ENCODE results near the gene WDPCP.

The WDPCP gene

DNA sequence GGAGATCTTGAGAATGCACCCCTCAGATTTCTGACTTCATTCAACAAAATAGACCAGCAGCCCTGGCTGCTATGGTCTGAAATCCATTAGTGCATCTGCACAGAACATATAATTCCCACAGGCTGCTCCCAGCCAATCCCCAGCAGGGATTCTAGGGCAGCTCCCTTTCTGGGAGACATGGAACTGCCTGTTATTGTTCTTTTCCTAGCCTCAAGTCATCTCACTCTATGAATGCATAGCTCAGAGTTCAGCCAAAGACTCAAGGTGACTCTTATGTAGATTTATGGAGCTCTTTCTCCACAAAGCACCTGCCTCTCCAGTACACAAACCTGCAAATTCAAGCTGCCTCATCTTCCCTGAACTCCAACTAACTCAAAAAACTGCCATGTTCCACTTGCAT, 241.9 kb downstream of the WDPCP start:
- TF ChIP-seq, protein P1, sequence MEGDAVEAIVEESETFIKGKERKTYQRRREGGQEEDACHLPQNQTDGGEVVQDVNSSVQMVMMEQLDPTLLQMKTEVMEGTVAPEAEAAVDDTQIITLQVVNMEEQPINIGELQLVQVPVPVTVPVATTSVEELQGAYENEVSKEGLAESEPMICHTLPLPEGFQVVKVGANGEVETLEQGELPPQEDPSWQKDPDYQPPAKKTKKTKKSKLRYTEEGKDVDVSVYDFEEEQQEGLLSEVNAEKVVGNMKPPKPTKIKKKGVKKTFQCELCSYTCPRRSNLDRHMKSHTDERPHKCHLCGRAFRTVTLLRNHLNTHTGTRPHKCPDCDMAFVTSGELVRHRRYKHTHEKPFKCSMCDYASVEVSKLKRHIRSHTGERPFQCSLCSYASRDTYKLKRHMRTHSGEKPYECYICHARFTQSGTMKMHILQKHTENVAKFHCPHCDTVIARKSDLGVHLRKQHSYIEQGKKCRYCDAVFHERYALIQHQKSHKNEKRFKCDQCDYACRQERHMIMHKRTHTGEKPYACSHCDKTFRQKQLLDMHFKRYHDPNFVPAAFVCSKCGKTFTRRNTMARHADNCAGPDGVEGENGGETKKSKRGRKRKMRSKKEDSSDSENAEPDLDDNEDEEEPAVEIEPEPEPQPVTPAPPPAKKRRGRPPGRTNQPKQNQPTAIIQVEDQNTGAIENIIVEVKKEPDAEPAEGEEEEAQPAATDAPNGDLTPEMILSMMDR (IDR thresholded peaks at IDR 0.05; ENCODE audit: control insufficient read depth, insufficient read depth, low read depth, low read length, missing control alignments), result no peak
- DNase-seq (ENCODE audit: low read depth), result no peak
- no peak overlapping the region for H3K4me3 ChIP-seq (ENCODE audit: control insufficient read depth, low read depth, low read length)

DNA sequence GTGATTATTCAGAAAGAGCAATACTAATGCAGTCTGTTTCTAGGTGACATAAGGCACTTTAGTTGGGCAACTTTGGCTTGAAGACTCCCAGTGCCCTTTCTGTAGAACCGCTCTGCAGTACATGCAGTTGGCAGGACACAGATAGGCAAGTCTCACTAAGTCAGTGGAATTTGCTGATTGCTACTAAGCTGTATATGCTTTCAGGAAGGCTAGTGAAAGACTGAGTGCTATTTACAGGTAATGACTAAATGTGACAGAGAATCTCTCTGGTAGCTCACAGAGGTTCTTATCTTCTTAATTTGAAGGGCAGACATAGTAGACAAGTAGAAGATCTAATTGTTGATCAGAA, 243.0 kb downstream of the WDPCP start:
- TF ChIP-seq, protein P1 (IDR thresholded peaks at IDR 0.05; ENCODE audit: control insufficient read depth, insufficient read depth, low read depth, low read length, missing control alignments), result no peak
- no peak overlapping the region for H3K4me3 ChIP-seq (ENCODE audit: control insufficient read depth, low read depth, low read length)

DNA sequence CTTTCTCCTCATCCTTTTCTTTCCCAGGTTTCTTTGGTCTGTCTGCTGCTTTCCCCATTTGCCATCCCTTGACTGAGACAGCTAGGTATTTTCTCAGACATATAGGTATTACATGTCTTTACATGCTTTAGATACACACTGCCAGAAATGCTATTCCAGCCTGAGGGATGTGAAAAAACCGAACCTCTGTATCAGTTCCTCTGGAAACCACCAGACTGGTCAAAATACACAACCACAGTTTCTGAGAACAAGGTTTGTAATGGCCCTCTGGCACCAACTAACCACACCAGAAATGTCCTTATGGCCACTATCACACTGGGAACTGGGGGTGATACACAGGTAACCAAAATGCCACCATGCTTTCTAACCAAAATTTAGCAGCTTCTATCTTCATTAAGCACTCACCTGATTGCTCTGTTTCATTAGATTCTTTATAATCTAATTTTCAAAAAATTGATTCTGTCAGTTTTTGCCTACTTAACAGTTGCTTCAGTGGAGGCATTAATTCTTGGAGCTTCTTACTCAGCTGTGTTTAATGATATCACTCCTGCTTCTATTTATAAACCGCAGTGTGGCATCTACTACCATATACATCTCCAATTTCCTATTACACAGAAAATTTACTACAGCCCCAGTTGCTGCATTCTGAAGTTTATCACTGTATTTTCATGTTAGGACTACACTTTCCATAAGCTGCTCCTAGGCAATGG, 243.5 kb downstream of the WDPCP start:
- TF ChIP-seq, protein P1 (IDR thresholded peaks at IDR 0.05; ENCODE audit: control insufficient read depth, insufficient read depth, low read depth, low read length, missing control alignments), result no peak
- no peak overlapping the region for H3K4me3 ChIP-seq (ENCODE audit: control insufficient read depth, low read depth, low read length)
- DNase-seq (ENCODE audit: low read depth), result no peak

More for the DNA sequence above, 243.0 kb downstream of the WDPCP start:
- DNase-seq (ENCODE audit: low read depth), result no peak

DNA sequence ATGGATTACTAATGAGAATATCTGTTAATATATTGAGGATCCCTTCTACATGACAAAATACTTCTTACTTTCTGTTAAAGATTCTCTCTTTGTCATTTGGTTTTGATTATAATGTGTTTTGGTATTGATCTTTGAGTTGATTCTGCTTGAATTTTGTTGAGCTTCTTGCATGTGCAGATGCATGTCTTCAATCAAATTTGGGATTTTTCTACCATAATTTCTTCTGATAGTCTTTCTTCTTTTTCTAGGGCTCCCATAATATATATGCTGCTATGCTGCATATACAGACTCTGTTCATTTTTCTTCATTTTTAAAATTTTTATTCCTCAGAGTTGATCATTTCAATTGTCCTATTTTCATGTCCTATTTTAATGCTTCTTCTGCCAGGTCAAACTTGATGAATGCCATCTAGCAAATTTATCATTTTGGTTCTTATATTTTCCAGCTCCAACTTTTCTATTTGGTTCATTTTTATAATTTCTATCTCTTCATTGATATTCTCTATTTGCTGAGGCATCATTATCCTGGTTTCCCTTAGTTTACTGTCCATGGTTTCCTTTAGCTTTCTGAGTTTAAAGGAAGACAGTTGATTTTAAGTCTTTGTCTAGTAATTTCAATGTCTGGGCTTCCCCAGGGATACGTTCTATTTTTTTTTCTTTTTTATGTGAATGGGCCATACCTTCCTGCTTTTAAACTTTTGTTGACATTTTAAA, 244.7 kb downstream of the WDPCP start:
- DNase-seq (ENCODE audit: low read depth), result no peak
- H3K4me3 ChIP-seq (ENCODE audit: control insufficient read depth, low read depth, low read length), result no peak overlapping the region
- TF ChIP-seq, protein P1 (IDR thresholded peaks at IDR 0.05; ENCODE audit: control insufficient read depth, insufficient read depth, low read depth, low read length, missing control alignments), result no peak

DNA sequence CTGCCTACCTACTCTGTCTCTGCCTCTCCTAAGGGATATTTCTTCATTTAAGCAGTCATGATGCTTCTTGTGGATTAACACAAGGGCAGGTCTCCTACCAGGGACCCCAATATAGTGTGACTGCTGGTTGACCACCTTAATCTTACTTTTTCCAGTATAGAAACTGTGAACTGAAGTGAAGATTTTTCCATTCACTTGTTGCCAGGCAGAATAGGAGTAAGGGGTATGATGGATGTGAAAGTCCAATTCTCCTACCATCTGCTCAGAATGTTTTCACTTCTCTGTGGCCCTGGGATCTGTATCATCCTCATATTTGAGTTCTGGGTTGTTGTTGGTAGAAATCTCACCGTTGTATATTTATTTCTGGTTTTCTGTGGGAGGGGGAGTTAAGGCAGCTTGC, 247.8 kb downstream of the WDPCP start:
- TF ChIP-seq, protein P1 (IDR thresholded peaks at IDR 0.05; ENCODE audit: control insufficient read depth, insufficient read depth, low read depth, low read length, missing control alignments), result no peak
- no peak for DNase-seq (ENCODE audit: low read depth)
- no peak overlapping the region for H3K4me3 ChIP-seq (ENCODE audit: control insufficient read depth, low read depth, low read length)

DNA sequence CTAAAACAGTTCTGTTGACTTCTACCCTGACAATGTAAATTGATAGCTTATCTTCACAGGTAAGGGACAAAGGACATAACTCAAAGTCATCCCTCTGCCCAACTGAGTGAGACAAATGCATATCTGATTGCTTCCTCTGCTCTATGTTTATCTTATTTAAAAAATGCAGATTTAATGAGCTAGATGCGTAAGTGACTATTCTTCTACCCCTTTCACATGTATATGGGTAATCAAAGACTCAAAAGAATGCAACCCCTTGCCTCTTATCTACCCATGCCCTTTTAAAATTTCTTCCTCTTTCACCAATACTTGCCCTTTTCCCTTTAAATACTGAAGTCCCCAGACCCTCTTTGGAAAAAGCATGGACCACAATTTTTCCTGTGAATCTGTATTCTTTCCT, 253.4 kb downstream of the WDPCP start:
- TF ChIP-seq, protein P1 (IDR thresholded peaks at IDR 0.05; ENCODE audit: control insufficient read depth, insufficient read depth, low read depth, low read length, missing control alignments), result no peak
- no peak for DNase-seq (ENCODE audit: low read depth)

More for the DNA sequence above, 253.4 kb downstream of the WDPCP start:
- H3K4me3 ChIP-seq (ENCODE audit: control insufficient read depth, low read depth, low read length), result no peak overlapping the region
